ENCODE results near the gene PRRC2C.
"Not testable (repeated sequence)": the region's sequence is repeated elsewhere in the genome, so short reads cannot be mapped to it uniquely, and the experiment has no call there.

Gene PRRC2C

GRCh38 chr1:171615122-171615906, 130.0 kb downstream of the PRRC2C start:
- not testable (repeated sequence) for H3K9ac ChIP-seq (ENCODE audit: low read depth, low read length); H3K4me1 ChIP-seq (ENCODE audit: insufficient read depth, low read length); H3K9me3 ChIP-seq (ENCODE audit: control insufficient read depth, insufficient read depth, low read length); H3K36me3 ChIP-seq (ENCODE audit: insufficient read depth, low read length)

GRCh38 chr1:171616586-171616985, 131.3 kb downstream of the PRRC2C start:
- Histone ChIP-seq H3K4me1 (ENCODE audit: insufficient read depth, low read length) (no peaks in the 10 kb centered on the region), H3K36me3 (ENCODE audit: insufficient read depth, low read length) (no peaks in the 10 kb centered on the region), H3K9me3 (ENCODE audit: control insufficient read depth, insufficient read depth, low read length) (no peaks in the 10 kb centered on the region), H3K9ac (ENCODE audit: low read depth, low read length) (no peak overlapping the region)

GRCh38 chr1:171622152-171622462, 136.8 kb downstream of the PRRC2C start, which contains the start of gene MYOCOS:
MYOCOS (plus strand) TSS chr1:171622243; CDS start chr1:171623884, 1,641 bp downstream.
- Histone ChIP-seq H3K4me1 (ENCODE audit: insufficient read depth, low read length) (peaks cover 8% of the 10 kb centered on the region), H3K36me3 (ENCODE audit: insufficient read depth, low read length) (no peaks in the 10 kb centered on the region), H3K9me3 (ENCODE audit: control insufficient read depth, insufficient read depth, low read length) (no peaks in the 10 kb centered on the region), H3K9ac (ENCODE audit: low read depth, low read length) (no peak within 1 kb of the TSS)

- no peaks in the 10 kb centered on the region; the same call in 1 of the 2 replicates for H3K9me3 ChIP-seq (ENCODE audit: control insufficient read depth, insufficient read depth, low read length)
- no peak overlapping the region for H3K9ac ChIP-seq (ENCODE audit: low read depth, low read length)
- peaks cover 8% of the 10 kb centered on the region for H3K4me1 ChIP-seq (ENCODE audit: insufficient read depth, low read length)
- no peaks in the 10 kb centered on the region for H3K36me3 ChIP-seq (ENCODE audit: insufficient read depth, low read length)
Observed at GRCh38 chr1:171623651-171624331, 138.5 kb downstream of the PRRC2C start.

GRCh38 chr1:171625225-171625624, 139.9 kb downstream of the PRRC2C start:
- H3K9ac ChIP-seq (ENCODE audit: low read depth, low read length) = no peak overlapping the region
- H3K36me3 ChIP-seq (ENCODE audit: insufficient read depth, low read length) = 0 out of 2 replicates have a peak, but pooled peaks cover 3% of the 10 kb centered on the region
- peaks cover 8% of the 10 kb centered on the region for H3K4me1 ChIP-seq (ENCODE audit: insufficient read depth, low read length)
- no peaks in the 10 kb centered on the region; the same call in 1 of the 2 replicates for H3K9me3 ChIP-seq (ENCODE audit: control insufficient read depth, insufficient read depth, low read length)

GRCh38 chr1:171627020-171627419, 141.7 kb downstream of the PRRC2C start:
- H3K9me3 ChIP-seq (ENCODE audit: control insufficient read depth, insufficient read depth, low read length) = peaks cover 3% of the 10 kb centered on the region; the same call in 1 of the 2 replicates
- no peak overlapping the region for H3K9ac ChIP-seq (ENCODE audit: low read depth, low read length)
- H3K36me3 ChIP-seq (ENCODE audit: insufficient read depth, low read length) = 0 out of 2 replicates have a peak, but pooled peaks cover 3% of the 10 kb centered on the region
- peaks cover 5% of the 10 kb centered on the region for H3K4me1 ChIP-seq (ENCODE audit: insufficient read depth, low read length)

- 0 out of 2 replicates have a peak, but pooled peaks cover 3% of the 10 kb centered on the region for H3K36me3 ChIP-seq (ENCODE audit: insufficient read depth, low read length)
- H3K9ac ChIP-seq (ENCODE audit: low read depth, low read length) = no peak overlapping the region
- H3K4me1 ChIP-seq (ENCODE audit: insufficient read depth, low read length) = no peaks in the 10 kb centered on the region; the same call in 1 of the 2 replicates
- peaks cover 3% of the 10 kb centered on the region; the same call in 1 of the 2 replicates for H3K9me3 ChIP-seq (ENCODE audit: control insufficient read depth, insufficient read depth, low read length)
Observed at GRCh38 chr1:171628225-171628624, 142.9 kb downstream of the PRRC2C start.

- Histone ChIP-seq H3K4me1 (ENCODE audit: insufficient read depth, low read length) (peaks cover 1% of the 10 kb centered on the region; the same call in 1 of the 2 replicates), H3K9me3 (ENCODE audit: control insufficient read depth, insufficient read depth, low read length) (0 out of 2 replicates have a peak, but pooled peaks cover 3% of the 10 kb centered on the region), H3K36me3 (ENCODE audit: insufficient read depth, low read length) (no peaks in the 10 kb centered on the region), H3K9ac (ENCODE audit: low read depth, low read length) (no peak overlapping the region)
Observed at GRCh38 chr1:171635661-171636060, 150.3 kb downstream of the PRRC2C start.

- H3K9ac ChIP-seq (ENCODE audit: low read depth, low read length) = no peak overlapping the region
- H3K4me1 ChIP-seq (ENCODE audit: insufficient read depth, low read length) = peaks cover 4% of the 10 kb centered on the region; the same call in 1 of the 2 replicates
- no peaks in the 10 kb centered on the region for H3K36me3 ChIP-seq (ENCODE audit: insufficient read depth, low read length)
- H3K9me3 ChIP-seq (ENCODE audit: control insufficient read depth, insufficient read depth, low read length) = 0 out of 2 replicates have a peak, but pooled peaks cover 3% of the 10 kb centered on the region
Observed at GRCh38 chr1:171636141-171636540, 150.8 kb downstream of the PRRC2C start.

GRCh38 chr1:171637928-171638576, 152.7 kb downstream of the PRRC2C start:
- no peaks in the 10 kb centered on the region for H3K9me3 ChIP-seq (ENCODE audit: control insufficient read depth, insufficient read depth, low read length)
- no peak overlapping the region for H3K9ac ChIP-seq (ENCODE audit: low read depth, low read length)
- H3K36me3 ChIP-seq (ENCODE audit: insufficient read depth, low read length) = no peaks in the 10 kb centered on the region
- H3K4me1 ChIP-seq (ENCODE audit: insufficient read depth, low read length) = peaks cover 11% of the 10 kb centered on the region

GRCh38 chr1:171640225-171640624, 154.9 kb downstream of the PRRC2C start:
- Histone ChIP-seq H3K36me3 (ENCODE audit: insufficient read depth, low read length) (no peaks in the 10 kb centered on the region), H3K9me3 (ENCODE audit: control insufficient read depth, insufficient read depth, low read length) (no peaks in the 10 kb centered on the region), H3K4me1 (ENCODE audit: insufficient read depth, low read length) (peaks cover 11% of the 10 kb centered on the region), H3K9ac (ENCODE audit: low read depth, low read length) (no peak overlapping the region)

- Histone ChIP-seq H3K4me1 (ENCODE audit: insufficient read depth, low read length) (peaks cover 11% of the 10 kb centered on the region), H3K36me3 (ENCODE audit: insufficient read depth, low read length) (no peaks in the 10 kb centered on the region), H3K9me3 (ENCODE audit: control insufficient read depth, insufficient read depth, low read length) (no peaks in the 10 kb centered on the region), H3K9ac (ENCODE audit: low read depth, low read length) (peak overlapping the region; percentile 8; the same call in 1 of the 2 replicates)
Observed at GRCh38 chr1:171641076-171641864, 155.9 kb downstream of the PRRC2C start.

GRCh38 chr1:171642197-171642596, 156.9 kb downstream of the PRRC2C start:
- no peaks in the 10 kb centered on the region for H3K9me3 ChIP-seq (ENCODE audit: control insufficient read depth, insufficient read depth, low read length)
- H3K36me3 ChIP-seq (ENCODE audit: insufficient read depth, low read length) = no peaks in the 10 kb centered on the region

More at GRCh38 chr1:171642197-171642596, 156.9 kb downstream of the PRRC2C start:
- Histone ChIP-seq H3K9ac (ENCODE audit: low read depth, low read length) (no peak overlapping the region), H3K4me1 (ENCODE audit: insufficient read depth, low read length) (peaks cover 11% of the 10 kb centered on the region)

Data from ES-I3 (cell line).